Stimulated activated naive CD8-positive, alpha-beta T cell treated with anti-CD3 and anti-CD28 coated beads, Interleukin-15, amount 100 ng/mL, for 72 hours (primary cell): ENCODE data around the gene SLC6A20.
"Not testable (repeated sequence)": the region's sequence is repeated elsewhere in the genome, so short reads cannot be mapped to it uniquely, and the experiment has no call there.

Source experiments
- ATAC-seq: fragments of 150-1000 bp; cut with Tn5 transposase; 2 replicates; pipeline ENCODE4 v1.10.0; 2021; ENCODE audit warnings: mild to moderate bottlenecking, moderate library complexity
- DNase-seq, 2 donors: peaks; one replicate each; pipeline ENCODE4 v3.0.0; 2021 to 2022
- H3K27ac Mint-ChIP-seq, 2 donors: one replicate each; pipeline ENCODE4 v1.8.0; 2022; ENCODE audit warnings: mild to moderate bottlenecking in 2 of 2, mixed read lengths in 2 of 2, moderate library complexity in 2 of 2
- H3K27me3 Mint-ChIP-seq: one replicate; pipeline ENCODE4 v1.8.0; 2022; ENCODE audit warnings: mixed read lengths
- H3K4me1 Mint-ChIP-seq: one replicate; pipeline ENCODE4 v1.8.0; 2022; ENCODE audit warnings: mild to moderate bottlenecking, mixed read lengths
- H3K4me3 Mint-ChIP-seq, 2 donors: one replicate each; pipeline ENCODE4 v1.8.0; 2022; ENCODE audit warnings: mild to moderate bottlenecking in 2 of 2, mixed read lengths in 2 of 2, moderate library complexity in 1 of 2
- H3K9me3 Mint-ChIP-seq, 2 donors: one replicate each; pipeline ENCODE4 v1.8.0; 2022; ENCODE audit warnings: mixed read lengths in 2 of 2

The SLC6A20 gene

GRCh38 chr3:45760878-45761711, 35.2 kb downstream of the SLC6A20 start:
- ATAC-seq, result peak; percentile 80
- H3K4me1 Mint-ChIP-seq, result peaks cover 6% of the 10 kb centered on the region
- H3K27ac Mint-ChIP-seq, result no peak overlapping the region
- H3K4me3 Mint-ChIP-seq, result no peak overlapping the region
- peaks cover 9% of the 10 kb centered on the region for H3K27me3 Mint-ChIP-seq
- DNase-seq, result peak; percentile 35 to 49
- H3K9me3 Mint-ChIP-seq, result no peaks in the 10 kb centered on the region

- no peak for ATAC-seq
- peaks cover 8% of the 10 kb centered on the region for H3K27me3 Mint-ChIP-seq
- peaks cover 6% of the 10 kb centered on the region for H3K4me1 Mint-ChIP-seq
- no peak overlapping the region for H3K27ac Mint-ChIP-seq
- H3K9me3 Mint-ChIP-seq, result no peaks in the 10 kb centered on the region
- no peak for DNase-seq
- no peak overlapping the region for H3K4me3 Mint-ChIP-seq
Observed at GRCh38 chr3:45759851-45760250, 36.5 kb downstream of the SLC6A20 start.

- Mint-ChIP-seq H3K27ac (no peak overlapping the region), H3K4me1 (peaks cover 6% of the 10 kb centered on the region), H3K4me3 (no peak overlapping the region), H3K9me3 (no peaks in the 10 kb centered on the region), H3K27me3 (peaks cover 8% of the 10 kb centered on the region)
- ATAC-seq (no peak), DNase-seq (no peak)
Observed at GRCh38 chr3:45758871-45759270, 37.5 kb downstream of the SLC6A20 start.

- not testable (repeated sequence) for H3K4me1 Mint-ChIP-seq, DNase-seq, ATAC-seq, H3K27me3 Mint-ChIP-seq, H3K27ac Mint-ChIP-seq, H3K9me3 Mint-ChIP-seq, H3K4me3 Mint-ChIP-seq
Observed at GRCh38 chr3:45757141-45757540, 39.2 kb downstream of the SLC6A20 start.

- no peak for DNase-seq
- peaks cover 8% of the 10 kb centered on the region for H3K27me3 Mint-ChIP-seq
- H3K4me3 Mint-ChIP-seq, result no peak overlapping the region
Observed at GRCh38 chr3:45756055-45756454, 40.3 kb downstream of the SLC6A20 start.

GRCh38 chr3:45754461-45754860, 41.9 kb downstream of the SLC6A20 start:
- ATAC-seq, result no peak
- Mint-ChIP-seq H3K27ac (peak overlapping the region in 1 of 2 donors; percentile 6), H3K4me3 (no peak overlapping the region), H3K4me1 (no peaks in the 10 kb centered on the region), H3K9me3 (no peaks in the 10 kb centered on the region), H3K27me3 (peaks cover 2% of the 10 kb centered on the region)
- no peak for DNase-seq

More at GRCh38 chr3:45756055-45756454, 40.3 kb downstream of the SLC6A20 start:
- Mint-ChIP-seq H3K4me1 (peaks cover under 1% of the 10 kb centered on the region), H3K27ac (no peak overlapping the region), H3K9me3 (no peaks in the 10 kb centered on the region)
- no peak for ATAC-seq

GRCh38 chr3:45753095-45753494, 43.2 kb downstream of the SLC6A20 start:
- DNase-seq (no peak), ATAC-seq (no peak)
- no peak overlapping the region for H3K4me3 Mint-ChIP-seq
- no peak overlapping the region for H3K27ac Mint-ChIP-seq
- H3K9me3 Mint-ChIP-seq, result no peaks in the 10 kb centered on the region
- H3K27me3 Mint-ChIP-seq, result no peaks in the 10 kb centered on the region
- H3K4me1 Mint-ChIP-seq, result no peaks in the 10 kb centered on the region

GRCh38 chr3:45751537-45752242, 44.6 kb downstream of the SLC6A20 start:
- Mint-ChIP-seq H3K27ac (no peak overlapping the region), H3K9me3 (no peaks in the 10 kb centered on the region), H3K27me3 (no peaks in the 10 kb centered on the region), H3K4me1 (no peaks in the 10 kb centered on the region), H3K4me3 (no peak overlapping the region)
- DNase-seq (no peak), ATAC-seq (no peak)

- Mint-ChIP-seq H3K9me3 (no peaks in the 10 kb centered on the region), H3K27me3 (no peaks in the 10 kb centered on the region), H3K4me3 (no peak overlapping the region), H3K27ac (peak overlapping the region in 1 of 2 donors; percentile 83), H3K4me1 (no peaks in the 10 kb centered on the region)
- DNase-seq (no peak), ATAC-seq (no peak)
Observed at GRCh38 chr3:45749880-45750279, 46.5 kb downstream of the SLC6A20 start.

GRCh38 chr3:45749036-45749600, 47.2 kb downstream of the SLC6A20 start:
- not testable (repeated sequence) for H3K4me1 Mint-ChIP-seq, DNase-seq, H3K27me3 Mint-ChIP-seq, ATAC-seq, H3K9me3 Mint-ChIP-seq, H3K27ac Mint-ChIP-seq, H3K4me3 Mint-ChIP-seq

GRCh38 chr3:45748068-45748467, 48.3 kb downstream of the SLC6A20 start:
- H3K27ac Mint-ChIP-seq, result peak overlapping the region in 1 of 2 donors; percentile 6
- H3K4me1 Mint-ChIP-seq, result no peaks in the 10 kb centered on the region
- no peaks in the 10 kb centered on the region for H3K27me3 Mint-ChIP-seq
- ATAC-seq (no peak), DNase-seq (no peak)
- no peaks in the 10 kb centered on the region for H3K9me3 Mint-ChIP-seq
- H3K4me3 Mint-ChIP-seq, result no peak overlapping the region

- no peak for DNase-seq
- Mint-ChIP-seq H3K4me3 (no peak overlapping the region), H3K9me3 (no peaks in the 10 kb centered on the region), H3K27me3 (no peaks in the 10 kb centered on the region), H3K4me1 (no peaks in the 10 kb centered on the region), H3K27ac (peak overlapping the region in 1 of 2 donors; percentile 80)
- peak; percentile 33 for ATAC-seq
Observed at GRCh38 chr3:45746777-45747622, 49.3 kb downstream of the SLC6A20 start.

- no peak for DNase-seq
- ATAC-seq, result peak; percentile 52
- Mint-ChIP-seq H3K27me3 (no peaks in the 10 kb centered on the region), H3K9me3 (no peaks in the 10 kb centered on the region), H3K4me3 (no peak overlapping the region), H3K4me1 (peaks cover 5% of the 10 kb centered on the region), H3K27ac (no peak overlapping the region)
Observed at GRCh38 chr3:45746165-45746776, 50.1 kb downstream of the SLC6A20 start.

- Mint-ChIP-seq H3K4me1 (peaks cover 26% of the 10 kb centered on the region), H3K9me3 (no peaks in the 10 kb centered on the region), H3K4me3 (no peak overlapping the region), H3K27me3 (no peaks in the 10 kb centered on the region), H3K27ac (peak overlapping the region in 1 of 2 donors; percentile 41)
- DNase-seq (no peak), ATAC-seq (no peak)
Observed at GRCh38 chr3:45742461-45743089, 53.8 kb downstream of the SLC6A20 start.
